Neural crest cell (in vitro differentiated cells): ENCODE measurements around the gene DIP2B. TPM values are rescaled to one million over a fixed set of nuclear protein-coding genes. Genes with fewer than 3 reads are reported as not detected.
"Not testable (repeated sequence)": the region's sequence is repeated elsewhere in the genome, so short reads cannot be mapped to it uniquely, and the experiment has no call there.

ENCODE experiments used
- DNase-seq: peaks from one replicate; pipeline ENCODE4 v3.0.0; 2021; ENCODE audit warnings: low read depth, mixed read lengths, low spot score
- H3K27ac Mint-ChIP-seq: one replicate; pipeline ENCODE4 v1.8.0; 2021; ENCODE audit warnings: mild to moderate bottlenecking, mixed read lengths; ENCODE audit not compliant: unreplicated experiment
- H3K27me3 Mint-ChIP-seq: 2 replicates; pipeline ENCODE4 v1.8.0; 2021; ENCODE audit warnings: low read depth, mild to moderate bottlenecking, mixed read lengths
- H3K36me3 Mint-ChIP-seq: 2 replicates; pipeline ENCODE4 v1.8.0; 2021; ENCODE audit warnings: low read depth, mild to moderate bottlenecking, mixed read lengths
- H3K4me1 Mint-ChIP-seq: 2 replicates; pipeline ENCODE4 v1.8.0; 2021; ENCODE audit warnings: mixed read lengths
- H3K4me3 Mint-ChIP-seq: one replicate; pipeline ENCODE4 v1.8.0; 2021; ENCODE audit warnings: mild to moderate bottlenecking, mixed read lengths
- H3K9me3 Mint-ChIP-seq: 2 replicates; pipeline ENCODE4 v1.8.0; 2021; ENCODE audit warnings: mixed read lengths
- total RNA-seq: library from RNA; stranded (reverse); gene quantifications from 2 replicates; pipeline ENCODE4 v1.2.1, GENCODE V29; 2021
- TF ChIP-seq, protein P1 (sequence below): fragments of 200-600 bp; sonication (generic); conservative IDR thresholded peaks from 2 replicates; pipeline ENCODE4 v1.5.0; 2021; ENCODE audit warnings: antibody characterized with exemption, mild to moderate bottlenecking

DIP2B gene
- total RNA-seq, 1 donor from 2014 or later: 39.4 TPM

DNA sequence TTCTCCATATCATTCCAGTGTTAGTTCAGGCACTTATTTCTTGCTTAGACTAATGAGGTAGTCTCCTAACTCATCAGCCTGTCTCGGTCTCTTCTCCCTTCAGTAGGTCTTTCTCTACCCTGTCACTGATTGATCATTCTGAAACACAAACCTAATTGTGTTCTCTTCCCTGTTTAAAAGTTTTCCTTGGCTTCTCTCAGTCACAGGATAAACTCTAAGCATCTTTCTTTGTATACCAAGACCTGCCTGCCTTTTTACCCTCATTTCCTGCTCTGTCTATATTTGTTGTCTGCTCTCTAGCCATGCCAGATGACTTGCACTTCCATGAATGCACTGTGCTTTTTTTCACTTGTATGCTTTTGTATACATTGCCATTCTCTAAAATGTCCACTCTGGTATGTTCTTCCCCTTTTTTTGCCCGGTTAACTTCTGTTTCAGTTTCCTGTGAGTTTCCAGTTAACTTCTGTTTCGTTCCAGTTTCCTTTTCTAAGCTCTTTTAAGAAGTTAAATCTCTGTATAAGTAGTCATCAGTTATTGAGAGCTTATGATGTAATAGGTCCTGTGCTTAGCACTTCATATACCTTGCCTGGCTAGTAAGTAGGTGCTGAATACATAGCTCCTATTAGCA is 12.8 kb downstream of the DIP2B start:
- H3K27me3 Mint-ChIP-seq: no peaks in the 10 kb centered on the region

GRCh38 chr12:50518090-50518489 is 13.3 kb downstream of the DIP2B start:
- Mint-ChIP-seq H3K9me3 (no peaks in the 10 kb centered on the region), H3K4me1 (peaks cover 9% of the 10 kb centered on the region), H3K36me3 (peaks cover 6% of the 10 kb centered on the region), H3K27ac (no peak overlapping the region), H3K4me3 (no peak overlapping the region), H3K27me3 (no peaks in the 10 kb centered on the region)
- no peak for DNase-seq
- TF ChIP-seq, protein P1, sequence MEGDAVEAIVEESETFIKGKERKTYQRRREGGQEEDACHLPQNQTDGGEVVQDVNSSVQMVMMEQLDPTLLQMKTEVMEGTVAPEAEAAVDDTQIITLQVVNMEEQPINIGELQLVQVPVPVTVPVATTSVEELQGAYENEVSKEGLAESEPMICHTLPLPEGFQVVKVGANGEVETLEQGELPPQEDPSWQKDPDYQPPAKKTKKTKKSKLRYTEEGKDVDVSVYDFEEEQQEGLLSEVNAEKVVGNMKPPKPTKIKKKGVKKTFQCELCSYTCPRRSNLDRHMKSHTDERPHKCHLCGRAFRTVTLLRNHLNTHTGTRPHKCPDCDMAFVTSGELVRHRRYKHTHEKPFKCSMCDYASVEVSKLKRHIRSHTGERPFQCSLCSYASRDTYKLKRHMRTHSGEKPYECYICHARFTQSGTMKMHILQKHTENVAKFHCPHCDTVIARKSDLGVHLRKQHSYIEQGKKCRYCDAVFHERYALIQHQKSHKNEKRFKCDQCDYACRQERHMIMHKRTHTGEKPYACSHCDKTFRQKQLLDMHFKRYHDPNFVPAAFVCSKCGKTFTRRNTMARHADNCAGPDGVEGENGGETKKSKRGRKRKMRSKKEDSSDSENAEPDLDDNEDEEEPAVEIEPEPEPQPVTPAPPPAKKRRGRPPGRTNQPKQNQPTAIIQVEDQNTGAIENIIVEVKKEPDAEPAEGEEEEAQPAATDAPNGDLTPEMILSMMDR: no peak

More for the DNA sequence above, 12.8 kb downstream of the DIP2B start:
- DNase-seq: no peak
- TF ChIP-seq, protein P1: no peak
- Mint-ChIP-seq H3K27ac (no peak overlapping the region), H3K4me1 (peaks cover 9% of the 10 kb centered on the region), H3K36me3 (peaks cover 4% of the 10 kb centered on the region), H3K9me3 (no peaks in the 10 kb centered on the region), H3K4me3 (no peak overlapping the region)

DNA sequence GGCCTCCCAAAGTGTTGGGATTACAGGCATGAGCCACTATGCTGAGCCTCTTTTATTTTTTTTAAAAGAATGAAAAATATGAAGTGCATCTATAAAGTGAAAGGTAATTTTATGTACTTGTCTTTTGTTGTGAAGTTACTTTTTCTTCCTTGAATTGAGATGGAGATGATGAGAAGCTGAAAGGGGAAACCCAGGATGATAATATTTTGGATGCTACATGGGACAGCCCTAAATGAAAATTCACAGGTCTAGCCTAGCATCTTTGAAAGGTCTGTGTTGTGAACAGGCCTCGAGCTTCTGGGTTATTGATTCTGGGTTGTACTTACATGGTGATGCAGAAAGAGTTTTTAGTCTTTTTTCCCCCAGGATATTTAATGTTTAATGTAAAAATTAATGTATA is 14.6 kb downstream of the DIP2B start:
- no peaks in the 10 kb centered on the region for H3K27me3 Mint-ChIP-seq

DNA sequence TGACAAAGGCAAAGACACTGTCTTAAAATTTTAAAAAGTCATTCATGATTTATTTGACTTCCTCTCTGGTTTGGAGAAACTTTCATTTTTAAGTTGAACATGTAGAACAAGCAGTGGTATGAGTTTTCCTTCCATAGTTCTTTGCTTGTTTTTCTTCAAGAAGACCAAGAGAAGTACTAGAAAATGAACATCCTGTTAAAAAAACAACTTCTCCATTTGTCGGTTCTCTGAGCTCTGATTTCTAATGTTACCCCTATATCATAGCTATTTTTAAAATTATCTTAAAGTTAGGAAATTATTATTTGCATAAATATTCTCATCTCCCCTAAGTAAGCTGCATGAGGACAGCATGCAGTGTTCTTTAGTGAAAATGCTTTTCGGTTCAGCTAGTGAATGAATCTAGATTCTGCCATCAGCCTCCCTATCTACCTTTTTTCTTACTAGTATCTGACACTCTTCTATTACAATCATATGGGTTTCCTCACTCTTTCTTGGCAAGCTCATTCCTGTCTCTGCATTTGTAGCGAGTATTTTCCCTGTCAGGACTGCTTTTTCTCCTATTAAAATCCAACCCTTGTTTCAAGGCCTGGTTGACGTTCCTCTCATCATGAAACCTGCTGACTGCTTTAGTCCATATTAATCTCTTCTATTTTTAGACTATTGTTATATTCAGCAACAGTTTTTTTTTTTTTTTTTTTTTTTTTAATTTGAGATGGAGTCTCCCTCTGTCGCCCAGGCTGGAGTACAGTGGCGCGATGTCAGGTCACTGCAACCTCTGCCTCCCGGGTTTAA is 15.8 kb downstream of the DIP2B start:
- Mint-ChIP-seq H3K27me3 (no peaks in the 10 kb centered on the region), H3K36me3 (peaks cover 11% of the 10 kb centered on the region), H3K9me3 (no peaks in the 10 kb centered on the region)

More for the DNA sequence above, 14.6 kb downstream of the DIP2B start:
- peaks cover 10% of the 10 kb centered on the region for H3K36me3 Mint-ChIP-seq
- H3K4me3 Mint-ChIP-seq: no peak overlapping the region
- no peak for DNase-seq
- peaks cover 6% of the 10 kb centered on the region for H3K4me1 Mint-ChIP-seq
- no peaks in the 10 kb centered on the region for H3K9me3 Mint-ChIP-seq
- H3K27ac Mint-ChIP-seq: no peak overlapping the region
- TF ChIP-seq, protein P1: no peak

DNA sequence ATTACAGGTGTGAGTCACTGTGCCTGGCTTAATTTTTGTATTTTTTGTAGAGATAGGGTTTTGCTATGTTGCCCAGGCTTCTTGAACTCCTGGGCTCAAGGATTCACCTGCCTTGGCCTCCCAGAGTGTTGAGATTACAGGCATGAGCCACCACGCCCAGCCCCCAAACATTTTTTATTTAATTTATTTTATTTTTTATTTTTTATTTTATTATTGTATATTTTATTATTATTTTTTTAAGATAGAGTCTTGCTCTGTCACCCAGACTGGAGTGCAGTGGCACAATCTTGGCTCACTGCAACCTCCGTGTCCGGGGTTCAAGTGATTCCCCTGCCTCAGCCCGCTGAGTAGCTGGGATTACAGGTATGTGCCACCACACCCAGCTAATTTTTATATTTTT is 17.0 kb downstream of the DIP2B start:
- H3K9me3 Mint-ChIP-seq, DNase-seq, H3K4me3 Mint-ChIP-seq, H3K27me3 Mint-ChIP-seq, H3K27ac Mint-ChIP-seq, H3K4me1 Mint-ChIP-seq: not testable (repeated sequence)
- H3K36me3 Mint-ChIP-seq: peaks cover 14% of the 10 kb centered on the region

More for the DNA sequence above, 15.8 kb downstream of the DIP2B start:
- Mint-ChIP-seq H3K4me1 (peaks cover 3% of the 10 kb centered on the region), H3K4me3 (no peak overlapping the region), H3K27ac (no peak overlapping the region)
- no peak for DNase-seq
- TF ChIP-seq, protein P1: no peak

GRCh38 chr12:50523772-50524171 is 19.0 kb downstream of the DIP2B start:
- Mint-ChIP-seq H3K27ac (no peak overlapping the region), H3K36me3 (peaks cover 14% of the 10 kb centered on the region), H3K9me3 (no peaks in the 10 kb centered on the region), H3K27me3 (no peaks in the 10 kb centered on the region), H3K4me3 (no peak overlapping the region), H3K4me1 (peaks cover 14% of the 10 kb centered on the region)
- no peak for DNase-seq
- TF ChIP-seq, protein P1: no peak
